Ishikawa (cell line): Measurements from ENCODE around the gene FGD6.

Experiments
- EP300 ChIP-seq: IDR thresholded peaks from 2 replicates; pipeline ENCODE4 v1.6.1; 2012; ENCODE audit warnings: borderline replicate concordance
- NFIC ChIP-seq: IDR thresholded peaks from 2 replicates; pipeline ENCODE4 v1.6.1; 2012
- TF ChIP-seq, protein P1 (sequence below): IDR thresholded peaks from 2 replicates; pipeline ENCODE4 v1.6.1; 2012; ENCODE audit warnings: low read depth, mild to moderate bottlenecking

DNA sequence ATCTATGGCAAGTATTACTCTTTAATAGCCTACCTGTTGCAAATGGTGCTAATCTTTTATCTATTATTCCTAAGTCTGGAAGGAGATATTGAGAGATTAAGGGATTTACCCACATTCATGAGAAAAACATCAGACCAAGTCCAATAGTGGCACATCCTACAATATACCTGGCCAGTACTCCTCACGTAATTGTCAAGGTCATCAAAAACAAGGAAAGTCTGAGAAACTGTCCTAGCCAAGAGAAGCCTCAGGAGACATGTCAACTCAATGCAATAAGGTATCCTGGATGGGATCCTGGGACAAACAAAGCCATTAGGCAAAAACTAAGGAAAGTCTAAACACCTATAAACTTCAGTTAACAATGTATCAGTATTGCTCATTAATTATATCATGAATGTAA is 156.3 kb downstream of the FGD6 start:
- no peak for TF ChIP-seq EP300
- TF ChIP-seq NFIC, result no peak
- TF ChIP-seq, protein P1, sequence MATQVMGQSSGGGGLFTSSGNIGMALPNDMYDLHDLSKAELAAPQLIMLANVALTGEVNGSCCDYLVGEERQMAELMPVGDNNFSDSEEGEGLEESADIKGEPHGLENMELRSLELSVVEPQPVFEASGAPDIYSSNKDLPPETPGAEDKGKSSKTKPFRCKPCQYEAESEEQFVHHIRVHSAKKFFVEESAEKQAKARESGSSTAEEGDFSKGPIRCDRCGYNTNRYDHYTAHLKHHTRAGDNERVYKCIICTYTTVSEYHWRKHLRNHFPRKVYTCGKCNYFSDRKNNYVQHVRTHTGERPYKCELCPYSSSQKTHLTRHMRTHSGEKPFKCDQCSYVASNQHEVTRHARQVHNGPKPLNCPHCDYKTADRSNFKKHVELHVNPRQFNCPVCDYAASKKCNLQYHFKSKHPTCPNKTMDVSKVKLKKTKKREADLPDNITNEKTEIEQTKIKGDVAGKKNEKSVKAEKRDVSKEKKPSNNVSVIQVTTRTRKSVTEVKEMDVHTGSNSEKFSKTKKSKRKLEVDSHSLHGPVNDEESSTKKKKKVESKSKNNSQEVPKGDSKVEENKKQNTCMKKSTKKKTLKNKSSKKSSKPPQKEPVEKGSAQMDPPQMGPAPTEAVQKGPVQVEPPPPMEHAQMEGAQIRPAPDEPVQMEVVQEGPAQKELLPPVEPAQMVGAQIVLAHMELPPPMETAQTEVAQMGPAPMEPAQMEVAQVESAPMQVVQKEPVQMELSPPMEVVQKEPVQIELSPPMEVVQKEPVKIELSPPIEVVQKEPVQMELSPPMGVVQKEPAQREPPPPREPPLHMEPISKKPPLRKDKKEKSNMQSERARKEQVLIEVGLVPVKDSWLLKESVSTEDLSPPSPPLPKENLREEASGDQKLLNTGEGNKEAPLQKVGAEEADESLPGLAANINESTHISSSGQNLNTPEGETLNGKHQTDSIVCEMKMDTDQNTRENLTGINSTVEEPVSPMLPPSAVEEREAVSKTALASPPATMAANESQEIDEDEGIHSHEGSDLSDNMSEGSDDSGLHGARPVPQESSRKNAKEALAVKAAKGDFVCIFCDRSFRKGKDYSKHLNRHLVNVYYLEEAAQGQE, result no peak
